ENCODE measurements around the gene FRRS1L. TPM values are rescaled to one million over a fixed set of nuclear protein-coding genes. Genes with fewer than 3 reads are reported as not detected.

The FRRS1L gene
- total and polyA plus RNA-seq, 2 donors (not counting 1 experiment from before 2014, with no cell fraction given), result 0.08 to 0.17 TPM

DNA sequence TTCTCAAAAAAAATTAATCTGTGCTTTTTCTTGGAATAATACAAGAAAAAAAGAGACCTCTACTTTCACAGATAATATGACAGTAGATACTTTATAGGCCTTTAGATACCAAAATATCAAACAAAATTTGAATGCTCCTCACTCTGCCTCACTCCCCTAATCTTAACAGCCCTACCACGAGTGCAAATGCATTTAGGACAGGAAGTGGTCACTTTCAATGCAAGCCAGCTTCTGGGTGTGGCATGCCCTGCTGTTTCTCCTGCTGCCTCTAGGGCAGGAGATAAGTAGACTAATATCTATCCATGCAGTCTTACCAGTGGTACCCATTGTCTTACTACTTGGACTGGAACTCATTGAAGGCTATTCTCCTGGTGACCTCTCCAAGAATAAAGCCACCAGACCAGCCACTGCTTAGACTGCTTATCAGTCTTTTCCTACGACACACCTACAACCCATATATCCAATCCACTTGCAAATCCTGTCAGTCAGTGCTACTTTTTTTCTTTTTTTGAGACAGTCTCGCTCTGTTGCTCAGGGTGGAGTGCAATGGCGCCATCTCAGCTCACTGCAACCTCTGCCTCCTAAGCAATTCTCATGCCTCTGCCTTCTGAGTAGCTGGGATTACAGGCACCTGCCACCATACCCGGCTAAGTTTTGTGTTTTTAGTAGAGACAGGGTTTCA lies 23.0 kb downstream of the FRRS1L start:
- Histone ChIP-seq H3K9ac (ENCODE audit: insufficient read depth, low read length) (no peak overlapping the region), H4K20me1 (ENCODE audit: control insufficient read depth, extremely low read depth, insufficient read depth, low read length) (no peaks in the 10 kb centered on the region), H3K4me3 (replicated peaks in 1 of 4; ENCODE audit: control extremely low read depth in 1 of 4, insufficient read depth in 1 of 4, low read depth in 3 of 4, low read length in 4 of 4) (no peak overlapping the region), H2AFZ (ENCODE audit: low read length) (no peak overlapping the region), H3K9me3 (ENCODE audit: control insufficient read depth, insufficient read depth, low read depth, low read length) (no peaks in the 10 kb centered on the region), H3K36me3 (ENCODE audit: control insufficient read depth, insufficient read depth, low read length) (no peaks in the 10 kb centered on the region), H3K27ac (ENCODE audit: insufficient read depth, low read length) (no peak overlapping the region), H3K27me3 (ENCODE audit: control insufficient read depth, insufficient read depth, low read length) (peaks cover 2% of the 10 kb centered on the region), H3K4me2 (ENCODE audit: extremely low read depth, insufficient read depth, low read length) (peak overlapping the region; percentile 18), H3K79me2 (ENCODE audit: control insufficient read depth, insufficient read depth, low read length) (no peaks in the 10 kb centered on the region), H3K4me1 (ENCODE audit: control insufficient read depth, extremely low read depth, insufficient read depth, low read length) (no peaks in the 10 kb centered on the region)
- DNase-seq (ENCODE audit: low read depth in 2 of 2), result peak; percentile 24 to 39
- TF ChIP-seq EZH2 (IDR thresholded peaks at IDR 0.05; ENCODE audit: low read length, missing control alignments), result no peak
- TF ChIP-seq CTCF (conservative IDR thresholded peaks at IDR 0.05 in 1 of 2, IDR thresholded peaks at IDR 0.05 in 1 of 2; ENCODE audit: low read depth in 1 of 2, low read length in 2 of 2), result peak in 1 of 2 donors; percentile 44

DNA sequence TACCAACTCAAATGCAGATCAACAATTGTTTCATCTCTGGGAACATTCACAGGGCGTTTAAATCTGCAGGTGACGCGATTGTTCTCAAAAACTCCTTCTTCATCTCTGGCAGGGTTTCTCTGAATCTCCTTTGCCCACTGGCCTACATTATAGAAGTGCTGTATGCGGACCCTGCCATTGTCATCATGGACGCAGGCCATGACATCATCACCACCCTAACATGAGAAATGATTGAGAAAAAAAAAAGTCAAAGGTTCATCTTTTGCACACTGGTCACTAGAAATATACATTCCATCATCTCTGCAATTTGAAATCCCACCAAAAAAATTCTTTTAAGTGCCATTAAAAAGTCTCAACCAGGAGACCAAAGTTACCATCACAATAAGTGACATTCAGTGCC lies 25.7 kb downstream of the FRRS1L start:
- no peaks in the 10 kb centered on the region for H3K9me3 ChIP-seq (ENCODE audit: control insufficient read depth, insufficient read depth, low read depth, low read length)
- no peak overlapping the region for H2AFZ ChIP-seq (ENCODE audit: low read length)
- no peak overlapping the region for H3K4me2 ChIP-seq (ENCODE audit: extremely low read depth, insufficient read depth, low read length)
- no peak overlapping the region for H3K9ac ChIP-seq (ENCODE audit: insufficient read depth, low read length)
- no peaks in the 10 kb centered on the region for H3K4me1 ChIP-seq (ENCODE audit: control insufficient read depth, extremely low read depth, insufficient read depth, low read length)
- H3K27ac ChIP-seq (ENCODE audit: insufficient read depth, low read length), result no peak overlapping the region
- TF ChIP-seq EZH2 (IDR thresholded peaks at IDR 0.05; ENCODE audit: low read length, missing control alignments) (no peak), CTCF (conservative IDR thresholded peaks at IDR 0.05 in 1 of 2, IDR thresholded peaks at IDR 0.05 in 1 of 2; ENCODE audit: low read depth in 1 of 2, low read length in 2 of 2) (no peak)
- no peaks in the 10 kb centered on the region for H3K79me2 ChIP-seq (ENCODE audit: control insufficient read depth, insufficient read depth, low read length)
- no peaks in the 10 kb centered on the region for H3K36me3 ChIP-seq (ENCODE audit: control insufficient read depth, insufficient read depth, low read length)
- H3K4me3 ChIP-seq (replicated peaks in 1 of 4; ENCODE audit: control extremely low read depth in 1 of 4, insufficient read depth in 1 of 4, low read depth in 3 of 4, low read length in 4 of 4), result no peak overlapping the region
- peaks cover 1% of the 10 kb centered on the region for H3K27me3 ChIP-seq (ENCODE audit: control insufficient read depth, insufficient read depth, low read length)
- no peak for DNase-seq (ENCODE audit: low read depth in 2 of 2)
- H4K20me1 ChIP-seq (ENCODE audit: control insufficient read depth, extremely low read depth, insufficient read depth, low read length), result no peaks in the 10 kb centered on the region

DNA sequence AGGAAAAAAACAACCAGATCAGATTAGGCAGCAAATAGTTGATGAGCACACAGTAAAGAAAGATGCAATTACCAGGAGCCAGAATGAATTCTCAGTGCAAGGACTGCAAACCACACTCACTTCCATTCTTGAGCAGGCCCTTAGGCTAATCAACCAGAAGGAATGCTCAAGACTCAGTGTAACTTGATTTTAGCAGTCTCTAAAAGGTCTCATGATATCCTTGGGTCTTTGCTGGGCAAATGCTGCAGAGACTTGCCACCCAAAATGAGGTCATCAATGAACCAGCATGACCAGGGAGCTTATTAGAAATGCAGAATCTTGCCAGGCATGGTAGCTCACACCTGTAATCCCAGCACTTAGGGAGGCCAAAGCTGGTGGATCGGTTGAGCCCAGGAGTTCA lies 27.2 kb downstream of the FRRS1L start:
- H3K36me3 ChIP-seq (ENCODE audit: control insufficient read depth, insufficient read depth, low read length), result no peaks in the 10 kb centered on the region
- H4K20me1 ChIP-seq (ENCODE audit: control insufficient read depth, extremely low read depth, insufficient read depth, low read length), result no peaks in the 10 kb centered on the region
- H3K79me2 ChIP-seq (ENCODE audit: control insufficient read depth, insufficient read depth, low read length), result no peaks in the 10 kb centered on the region
- TF ChIP-seq CTCF (conservative IDR thresholded peaks at IDR 0.05 in 1 of 2, IDR thresholded peaks at IDR 0.05 in 1 of 2; ENCODE audit: low read depth in 1 of 2, low read length in 2 of 2) (no peak), EZH2 (IDR thresholded peaks at IDR 0.05; ENCODE audit: low read length, missing control alignments) (no peak)
- H3K4me3 ChIP-seq (replicated peaks in 1 of 4; ENCODE audit: control extremely low read depth in 1 of 4, insufficient read depth in 1 of 4, low read depth in 3 of 4, low read length in 4 of 4), result no peak overlapping the region
- no peak overlapping the region for H3K9ac ChIP-seq (ENCODE audit: insufficient read depth, low read length)
- H3K9me3 ChIP-seq (ENCODE audit: control insufficient read depth, insufficient read depth, low read depth, low read length), result no peaks in the 10 kb centered on the region
- no peaks in the 10 kb centered on the region for H3K27me3 ChIP-seq (ENCODE audit: control insufficient read depth, insufficient read depth, low read length)
- H2AFZ ChIP-seq (ENCODE audit: low read length), result no peak overlapping the region
- H3K4me2 ChIP-seq (ENCODE audit: extremely low read depth, insufficient read depth, low read length), result no peak overlapping the region
- H3K4me1 ChIP-seq (ENCODE audit: control insufficient read depth, extremely low read depth, insufficient read depth, low read length), result no peaks in the 10 kb centered on the region
- no peak for DNase-seq (ENCODE audit: low read depth in 2 of 2)
- no peak overlapping the region for H3K27ac ChIP-seq (ENCODE audit: insufficient read depth, low read length)
